MM.1S (cell line): ENCODE data around the gene DLGAP1.

Experiments
- EZH2 ChIP-seq: fragments of 300-600 bp; sonication (generic); optimal IDR thresholded peaks from 2 replicates; pipeline ENCODE3; 2017; ENCODE audit warnings: low read depth, mild to moderate bottlenecking, antibody characterized with exemption, low read length, mixed read lengths
- EZH2phosphoT487 ChIP-seq: fragments of 300-600 bp; sonication (generic); IDR thresholded peaks from 2 replicates; pipeline ENCODE4 v1.6.1; 2018; ENCODE audit warnings: antibody characterized with exemption, low read length
- TF ChIP-seq, protein P1 (sequence below): fragments of 300-600 bp; sonication (generic); IDR thresholded peaks from 2 replicates; pipeline ENCODE4 v1.5.1; 2016; ENCODE audit warnings: antibody characterized with exemption, low read length, mixed read lengths

GRCh38 chr18:3463051-3463450, 992.1 kb downstream of the DLGAP1 start:
- no peak for TF ChIP-seq EZH2phosphoT487
- TF ChIP-seq, protein P1, sequence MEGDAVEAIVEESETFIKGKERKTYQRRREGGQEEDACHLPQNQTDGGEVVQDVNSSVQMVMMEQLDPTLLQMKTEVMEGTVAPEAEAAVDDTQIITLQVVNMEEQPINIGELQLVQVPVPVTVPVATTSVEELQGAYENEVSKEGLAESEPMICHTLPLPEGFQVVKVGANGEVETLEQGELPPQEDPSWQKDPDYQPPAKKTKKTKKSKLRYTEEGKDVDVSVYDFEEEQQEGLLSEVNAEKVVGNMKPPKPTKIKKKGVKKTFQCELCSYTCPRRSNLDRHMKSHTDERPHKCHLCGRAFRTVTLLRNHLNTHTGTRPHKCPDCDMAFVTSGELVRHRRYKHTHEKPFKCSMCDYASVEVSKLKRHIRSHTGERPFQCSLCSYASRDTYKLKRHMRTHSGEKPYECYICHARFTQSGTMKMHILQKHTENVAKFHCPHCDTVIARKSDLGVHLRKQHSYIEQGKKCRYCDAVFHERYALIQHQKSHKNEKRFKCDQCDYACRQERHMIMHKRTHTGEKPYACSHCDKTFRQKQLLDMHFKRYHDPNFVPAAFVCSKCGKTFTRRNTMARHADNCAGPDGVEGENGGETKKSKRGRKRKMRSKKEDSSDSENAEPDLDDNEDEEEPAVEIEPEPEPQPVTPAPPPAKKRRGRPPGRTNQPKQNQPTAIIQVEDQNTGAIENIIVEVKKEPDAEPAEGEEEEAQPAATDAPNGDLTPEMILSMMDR = no peak
- no peak for TF ChIP-seq EZH2
